GM18907 (cell line): Measurements from ENCODE around the gene LRRC7.

Source experiments
- ATAC-seq: cut with Tn5 transposase; IDR thresholded peaks from one replicate; pipeline ENCODE4 v1.9.1; 2021; ENCODE audit warnings: mild to moderate bottlenecking, moderate library complexity; ENCODE audit not compliant: unreplicated experiment

The LRRC7 gene

DNA sequence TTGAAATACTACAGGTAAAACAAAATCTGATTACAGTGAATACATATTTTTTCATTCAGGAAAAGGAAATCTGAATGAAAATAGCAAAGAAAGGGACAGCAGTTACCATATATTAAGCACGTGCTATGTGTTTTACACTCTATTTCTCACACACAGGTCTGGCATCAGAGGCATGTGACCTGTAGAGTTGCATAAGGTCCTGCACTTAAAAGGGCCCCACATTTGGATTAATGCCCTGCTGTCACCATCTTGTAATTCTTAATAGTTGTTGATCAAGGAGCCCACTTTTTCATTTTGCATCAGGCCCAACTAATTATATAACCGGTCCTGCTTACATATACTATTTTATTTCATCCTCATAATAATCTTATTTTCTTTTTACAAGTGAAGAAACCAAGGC is 511.8 kb downstream of the LRRC7 start:
- ATAC-seq = no peak

DNA sequence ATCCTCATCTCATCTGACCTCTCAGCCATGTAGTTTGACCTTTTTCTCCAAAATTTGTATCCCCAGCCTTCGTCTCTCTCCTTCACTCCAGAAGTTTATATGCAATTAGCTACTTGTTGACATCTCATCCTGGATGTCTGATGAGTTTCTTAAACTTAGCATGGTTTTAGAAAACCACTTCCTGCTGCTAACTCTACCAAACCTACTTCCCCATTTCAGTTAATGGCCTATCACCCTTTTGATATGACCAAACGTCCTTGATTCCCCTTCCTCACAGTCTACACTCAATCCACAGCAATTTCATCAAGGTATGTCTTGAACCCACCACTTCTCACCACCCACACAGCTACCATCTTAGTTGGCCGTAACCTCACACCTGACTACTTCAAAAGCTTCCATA is 515.8 kb downstream of the LRRC7 start:
- ATAC-seq = peak; percentile 87

DNA sequence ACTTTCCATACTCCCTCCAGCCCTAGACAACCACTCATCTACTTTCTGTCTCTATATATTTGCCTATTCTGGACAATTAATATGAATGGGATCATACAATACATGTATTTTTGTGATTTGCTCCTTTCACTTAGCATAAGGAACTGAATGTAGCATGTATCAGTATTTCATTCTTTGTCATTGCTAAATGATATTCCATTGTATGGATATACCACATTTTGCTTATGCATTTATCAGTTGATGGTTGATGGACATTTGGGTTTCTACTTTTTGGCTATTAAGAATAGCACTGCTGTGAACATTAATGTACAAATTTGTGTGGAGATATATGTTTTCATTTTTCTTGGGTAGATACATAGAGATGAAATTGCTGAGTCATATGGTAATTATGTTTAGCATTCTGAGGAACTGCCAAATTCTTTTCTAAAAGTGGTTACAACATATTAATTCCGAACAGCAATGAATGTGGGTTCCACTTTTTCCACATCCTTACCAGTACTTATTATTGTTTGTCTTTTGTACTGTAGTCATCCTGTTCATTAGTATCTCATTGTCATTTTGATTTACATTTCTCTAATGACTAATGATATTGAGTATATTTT is 516.7 kb downstream of the LRRC7 start:
- no peak for ATAC-seq

DNA sequence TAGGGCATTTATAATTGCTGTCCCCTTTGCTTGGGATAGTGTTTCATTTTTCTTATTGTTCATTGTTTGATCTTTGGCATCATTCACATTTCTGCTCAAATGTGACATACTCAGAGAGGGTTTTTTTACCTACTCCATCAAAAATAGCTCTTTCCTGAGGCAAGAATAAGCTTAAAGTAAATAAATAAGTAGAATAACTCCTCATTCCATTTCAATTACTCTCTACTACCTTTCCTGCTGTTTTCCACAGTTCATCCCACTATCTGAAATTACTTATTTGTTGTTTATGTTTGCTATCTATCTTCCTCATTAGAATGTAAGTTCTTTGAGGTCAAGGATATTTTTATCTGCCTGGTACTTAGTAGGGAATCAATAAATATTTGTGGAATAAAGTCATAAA is 517.8 kb downstream of the LRRC7 start:
- no peak for ATAC-seq

GRCh38 chr1:70086897-70087296 is 519.2 kb downstream of the LRRC7 start:
- no peak for ATAC-seq

GRCh38 chr1:70090141-70090540 is 522.4 kb downstream of the LRRC7 start:
- ATAC-seq = no peak

DNA sequence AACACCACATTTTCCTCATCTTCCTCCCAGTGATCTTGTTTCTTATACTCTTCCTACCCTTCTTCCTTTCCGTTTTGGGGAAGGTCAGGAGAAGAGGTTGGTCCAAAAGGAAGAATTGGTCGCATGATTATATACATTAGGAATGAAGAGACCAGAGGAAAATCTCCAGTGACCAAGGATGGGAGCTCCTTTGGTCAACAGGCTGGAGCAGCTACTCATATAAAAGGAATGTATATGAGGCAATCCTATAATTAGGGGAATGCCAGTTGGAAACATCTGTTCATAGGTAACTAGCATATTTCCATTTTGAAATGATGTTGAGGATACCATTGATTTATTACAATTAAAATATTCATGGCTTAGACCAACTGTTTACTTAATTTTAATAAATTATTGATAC is 523.2 kb downstream of the LRRC7 start:
- no peak for ATAC-seq

- no peak for ATAC-seq
Observed at GRCh38 chr1:70091811-70092210, 524.1 kb downstream of the LRRC7 start.

- no peak for ATAC-seq
Observed at GRCh38 chr1:70092526-70092925, 524.8 kb downstream of the LRRC7 start.

- ATAC-seq = no peak
Observed at GRCh38 chr1:70093250-70093975, 525.7 kb downstream of the LRRC7 start.

GRCh38 chr1:70101231-70101630 is 533.5 kb downstream of the LRRC7 start:
- no peak for ATAC-seq

DNA sequence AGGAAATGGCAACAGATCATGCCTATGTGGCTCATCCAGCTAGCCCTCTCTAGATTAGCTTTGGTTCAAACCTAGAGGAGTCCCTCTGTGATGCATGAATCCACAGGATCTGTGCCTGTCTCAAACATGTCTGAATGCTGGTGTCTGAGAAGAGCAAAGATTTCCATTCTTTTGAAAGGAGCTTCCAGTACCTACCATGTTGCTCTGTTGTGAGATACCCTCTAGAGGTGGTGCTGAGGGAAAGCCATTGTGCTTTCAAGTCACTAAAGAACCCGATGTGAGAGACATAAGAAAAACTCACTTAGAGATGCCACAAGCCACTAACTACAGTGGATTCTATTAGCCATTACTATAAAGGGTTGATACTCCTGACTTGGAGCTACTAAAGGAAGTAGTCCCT is 534.1 kb downstream of the LRRC7 start:
- ATAC-seq = no peak

GRCh38 chr1:70103770-70104169 is 536.0 kb downstream of the LRRC7 start:
- no peak for ATAC-seq

DNA sequence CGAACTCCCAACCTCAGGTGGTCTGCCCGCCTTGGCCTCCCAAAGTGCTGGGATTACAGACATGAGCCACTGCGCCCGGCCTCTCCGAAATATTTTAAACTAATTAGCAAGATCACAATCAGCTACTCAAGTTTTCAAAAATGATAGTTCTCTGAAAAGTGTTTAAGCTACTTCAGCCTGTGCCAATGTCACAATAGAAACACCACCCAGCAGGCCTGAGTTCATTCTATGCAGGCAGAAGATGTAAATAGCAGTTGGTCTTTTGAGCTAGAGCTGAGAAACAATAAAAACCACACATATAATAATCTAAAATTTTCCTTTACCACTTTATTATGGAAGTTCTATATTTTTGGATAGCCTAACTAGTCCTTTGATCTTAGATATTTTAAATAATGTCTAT is 541.5 kb downstream of the LRRC7 start:
- ATAC-seq = no peak

GRCh38 chr1:70112838-70113237 is 545.1 kb downstream of the LRRC7 start:
- no peak for ATAC-seq

DNA sequence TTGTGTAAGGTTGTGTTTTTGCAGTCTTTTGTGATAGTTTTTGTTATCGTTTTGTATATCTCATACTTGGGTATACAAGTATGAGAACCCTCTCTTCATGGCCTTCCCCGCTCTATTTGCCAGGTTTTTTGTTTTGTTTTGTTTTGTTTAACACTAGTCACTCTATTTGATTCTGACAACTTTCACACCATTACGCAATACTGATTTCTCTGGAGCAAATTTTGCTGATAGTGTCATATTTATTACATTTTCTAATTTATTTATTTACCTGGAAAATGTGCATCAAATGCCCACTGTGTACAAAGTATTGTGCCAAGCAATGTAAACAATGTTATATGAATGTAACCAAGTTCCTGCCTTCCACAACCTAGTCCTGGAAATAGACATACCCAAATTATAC is 547.6 kb downstream of the LRRC7 start:
- no peak for ATAC-seq

- ATAC-seq = no peak
Observed at GRCh38 chr1:70117046-70117445, 549.3 kb downstream of the LRRC7 start.

DNA sequence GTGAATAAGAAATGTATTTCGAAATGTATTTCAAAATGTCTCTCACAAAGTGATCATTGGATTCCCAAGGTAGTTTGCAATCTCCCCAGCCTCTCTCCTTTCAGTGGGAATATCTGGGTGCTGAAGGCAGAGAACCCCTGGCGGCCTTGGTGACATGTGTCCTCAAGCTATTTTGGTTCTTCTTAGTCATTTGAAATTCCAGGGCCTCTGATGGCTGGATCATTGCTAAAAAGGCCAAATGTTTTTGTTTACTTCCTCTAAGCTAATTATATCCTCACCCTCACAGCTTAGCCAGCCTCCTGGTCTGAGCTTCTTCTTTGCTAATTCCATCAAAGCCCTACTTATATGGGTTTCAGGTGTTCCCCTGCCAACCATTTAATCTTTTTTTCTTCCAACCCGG is 566.4 kb downstream of the LRRC7 start:
- no peak for ATAC-seq

DNA sequence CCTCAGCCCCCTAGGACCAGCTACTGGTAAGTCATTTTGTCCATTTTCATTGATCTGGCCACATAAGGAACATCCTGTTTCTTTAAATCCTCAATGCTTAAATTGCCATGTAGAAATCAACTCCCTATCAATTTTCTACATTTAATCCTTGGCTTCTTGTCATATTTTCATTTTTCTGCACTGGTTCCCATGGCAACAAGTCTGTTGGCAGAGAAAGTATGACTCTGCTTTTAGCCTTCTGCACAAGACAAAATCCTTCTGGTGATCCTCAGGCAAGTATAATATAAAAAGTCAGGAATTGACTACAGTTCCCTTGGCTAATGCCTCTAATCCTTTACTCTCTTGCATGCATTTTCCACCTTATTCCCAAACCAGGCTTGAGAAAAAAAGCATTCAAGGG is 572.6 kb downstream of the LRRC7 start:
- ATAC-seq = no peak

GRCh38 chr1:70140894-70141293 is 573.2 kb downstream of the LRRC7 start:
- ATAC-seq = no peak

- ATAC-seq = no peak
Observed at GRCh38 chr1:70142075-70142474, 574.4 kb downstream of the LRRC7 start.

- ATAC-seq = no peak
Observed at GRCh38 chr1:70143048-70143659, 575.4 kb downstream of the LRRC7 start.
